HPDE6-E6E7 (cell line): Measurements from ENCODE around the gene UNC5C.

Source experiments
- DNase-seq: peaks from one replicate; pipeline ENCODE4 v3.0.0; 2011; ENCODE audit warnings: missing footprints; ENCODE audit errors: extremely low spot score

UNC5C gene

DNA sequence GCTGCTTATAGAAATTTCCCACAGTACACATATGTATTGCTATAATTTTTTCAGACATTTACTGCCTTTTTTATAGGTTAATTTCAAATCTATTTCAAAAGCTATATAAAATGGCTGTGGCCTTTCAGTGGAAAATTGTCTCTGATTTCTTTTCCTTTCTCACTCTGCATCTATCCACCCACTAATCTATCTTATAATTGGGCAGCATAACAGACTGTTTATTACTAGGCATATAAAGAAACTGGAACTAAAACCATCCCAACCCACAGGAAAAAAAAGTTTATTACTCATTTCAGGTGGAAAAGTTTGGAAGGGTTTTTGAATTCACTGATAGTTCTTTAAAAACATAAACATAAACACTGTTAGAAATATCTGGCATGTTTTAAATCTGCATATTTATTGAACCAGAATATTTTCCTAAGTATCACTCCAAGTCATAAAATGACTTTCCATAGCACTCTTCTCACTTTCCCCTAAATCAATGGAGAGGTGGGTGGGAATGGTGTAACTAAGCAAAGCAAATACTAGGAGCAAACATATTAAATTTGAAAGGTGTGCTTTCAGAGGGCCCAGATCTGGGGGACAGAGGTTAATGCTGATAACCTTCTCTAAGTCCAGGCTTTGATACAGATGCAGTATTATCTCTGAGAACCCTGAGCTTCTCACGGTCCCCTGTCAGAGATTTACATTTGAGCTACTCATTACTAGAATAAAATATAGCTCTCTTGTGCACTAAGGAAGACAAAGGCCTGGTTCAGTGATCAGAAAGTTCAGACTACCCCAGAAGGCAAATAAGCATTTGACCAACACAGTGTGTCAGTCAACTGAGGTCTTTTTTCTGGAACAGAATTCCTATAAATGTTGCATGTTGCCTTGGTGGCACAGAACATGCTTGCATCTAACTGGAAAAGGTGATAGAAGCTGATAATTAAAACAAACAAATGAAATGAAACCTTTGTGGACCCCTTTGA is 328.3 kb downstream of the UNC5C start:
- no peak for DNase-seq

DNA sequence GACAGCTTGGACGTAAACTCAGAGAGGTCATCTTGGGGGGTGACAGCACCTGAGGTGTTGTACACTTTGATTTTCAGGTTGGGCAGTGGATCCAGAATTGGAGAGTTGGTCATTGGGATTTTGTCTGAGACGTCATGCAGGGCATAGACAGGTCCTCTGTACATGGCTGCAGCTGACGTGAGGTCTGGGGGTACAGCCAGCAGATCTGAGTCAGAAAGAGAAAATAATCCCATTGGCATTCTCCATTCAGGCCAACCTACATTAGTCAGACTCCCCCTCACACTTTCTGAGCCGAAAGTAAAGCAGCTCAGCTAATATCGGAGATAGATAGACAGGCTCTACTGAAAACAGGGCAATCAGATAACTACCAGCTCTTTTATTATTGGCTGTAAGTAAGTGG is 329.7 kb downstream of the UNC5C start:
- no peak for DNase-seq

DNA sequence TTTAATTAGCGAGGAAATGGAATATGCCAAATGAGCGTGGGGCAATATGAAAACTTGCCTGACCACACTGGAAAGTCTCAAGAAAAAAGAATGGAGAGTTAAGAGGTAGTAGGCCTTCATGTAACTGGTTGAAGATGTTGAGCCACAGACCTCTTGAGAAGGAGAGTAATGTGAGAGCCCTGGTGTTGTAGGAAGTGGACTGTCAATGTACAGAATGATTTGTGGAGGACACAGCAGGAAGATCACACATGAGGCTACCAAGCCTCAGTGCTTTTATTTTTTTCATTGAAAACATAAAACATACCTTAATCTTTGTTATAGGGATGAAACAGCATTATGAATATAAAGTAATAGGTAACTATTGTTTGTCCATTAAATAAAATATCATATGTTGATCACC is 331.6 kb downstream of the UNC5C start:
- DNase-seq = no peak

DNA sequence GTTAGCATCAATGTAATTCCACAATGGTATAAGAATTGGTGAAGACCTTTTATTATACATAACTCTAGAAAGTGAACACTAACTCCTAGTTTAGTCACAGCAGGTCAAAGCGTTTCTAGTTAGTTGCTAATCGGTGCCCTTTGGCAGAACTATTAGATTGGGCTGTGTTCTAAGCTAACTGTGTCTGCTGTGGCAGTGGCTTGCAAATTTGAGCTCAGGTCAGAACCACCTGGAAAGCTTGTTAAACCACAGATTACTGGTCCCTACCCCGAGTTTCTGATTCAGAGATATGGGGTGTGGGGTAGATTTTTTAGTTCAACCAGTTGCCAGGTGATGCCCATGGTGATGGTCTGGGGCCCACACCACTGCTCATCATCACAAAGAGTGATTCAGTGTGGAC is 332.1 kb downstream of the UNC5C start:
- DNase-seq = no peak

DNA sequence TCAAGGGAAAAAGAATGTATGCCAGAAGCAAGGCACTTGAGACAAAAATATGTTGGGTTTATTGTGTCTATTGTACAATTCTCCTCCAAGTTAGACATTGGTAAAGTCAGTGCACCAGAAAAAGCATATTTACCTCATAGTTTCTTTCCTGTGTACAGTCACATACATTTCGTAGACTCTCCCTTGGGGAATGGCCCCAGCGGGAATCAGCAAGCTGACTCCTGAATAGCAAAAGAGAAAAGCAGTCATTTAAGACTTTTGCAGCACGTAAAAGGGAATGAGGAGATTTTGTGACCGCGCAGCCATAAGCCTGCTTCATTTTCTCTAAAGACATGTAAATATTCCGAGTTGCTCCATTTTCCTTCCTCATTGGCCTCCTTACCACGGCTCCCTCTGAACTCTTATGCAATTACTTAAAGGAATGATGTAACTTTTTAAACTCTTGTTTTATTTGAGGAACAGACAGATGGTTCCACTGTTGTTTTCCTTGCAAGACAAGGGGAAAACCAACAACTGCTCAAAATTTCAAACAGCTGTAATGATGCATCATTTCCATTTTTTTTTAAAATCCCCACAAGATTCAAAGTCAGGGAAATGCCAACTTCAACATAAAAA is 332.7 kb downstream of the UNC5C start:
- no peak for DNase-seq

DNA sequence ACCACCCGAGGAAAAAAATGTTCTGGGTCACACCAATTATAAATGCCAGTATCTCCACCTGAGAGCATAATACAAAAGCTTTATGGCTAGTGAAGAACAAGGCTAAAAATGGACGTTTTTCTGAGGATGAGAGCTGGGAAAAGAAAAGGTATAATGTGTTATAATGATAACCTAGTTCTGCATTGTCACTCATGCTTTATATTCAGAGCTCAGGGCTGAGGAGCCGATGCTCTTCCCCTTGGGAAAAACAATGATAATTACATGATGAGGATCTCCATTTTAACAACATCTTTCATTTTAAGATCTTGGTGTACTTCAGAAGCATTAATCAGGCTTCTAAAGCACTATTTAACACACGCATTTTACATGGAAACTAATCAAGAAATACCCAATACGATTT is 333.7 kb downstream of the UNC5C start:
- no peak for DNase-seq

DNA sequence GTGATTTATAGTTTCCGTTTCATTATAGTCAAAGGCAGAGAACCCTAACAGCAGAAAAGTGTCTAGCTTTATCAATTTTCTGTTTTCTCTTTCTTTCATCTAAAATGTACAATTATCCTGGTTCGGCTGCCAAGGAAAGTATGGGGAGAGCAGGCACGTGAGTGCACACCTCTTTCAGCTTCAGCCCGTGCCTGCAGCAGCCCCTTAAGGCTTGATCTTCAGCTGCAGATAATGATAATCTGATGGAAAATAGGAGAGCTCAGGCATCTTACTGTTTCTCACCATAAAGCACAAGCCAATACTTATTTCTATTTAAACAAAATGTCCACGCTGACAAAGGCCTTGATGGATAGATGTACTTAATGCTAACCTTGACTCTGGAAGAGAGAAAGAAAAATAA is 334.4 kb downstream of the UNC5C start:
- no peak for DNase-seq

DNA sequence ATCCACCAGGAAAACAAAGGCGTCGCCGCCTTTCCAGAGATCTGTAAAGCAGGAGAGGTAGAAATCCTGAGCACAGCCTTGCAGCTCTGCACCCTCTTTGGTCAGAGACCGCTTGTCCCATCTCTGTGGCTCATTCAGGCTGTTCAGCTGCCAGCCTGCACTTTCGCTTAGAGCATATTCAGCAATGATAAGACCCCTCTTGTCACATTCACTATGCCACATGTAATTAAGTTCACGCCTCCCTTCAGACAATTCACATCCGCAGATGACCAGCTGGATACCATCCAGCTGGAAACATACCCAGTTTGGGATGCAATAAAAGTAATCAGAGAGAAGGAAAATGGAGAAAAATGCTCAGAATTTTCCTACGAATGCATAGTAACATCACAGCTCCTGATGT is 335.4 kb downstream of the UNC5C start:
- DNase-seq = no peak

DNA sequence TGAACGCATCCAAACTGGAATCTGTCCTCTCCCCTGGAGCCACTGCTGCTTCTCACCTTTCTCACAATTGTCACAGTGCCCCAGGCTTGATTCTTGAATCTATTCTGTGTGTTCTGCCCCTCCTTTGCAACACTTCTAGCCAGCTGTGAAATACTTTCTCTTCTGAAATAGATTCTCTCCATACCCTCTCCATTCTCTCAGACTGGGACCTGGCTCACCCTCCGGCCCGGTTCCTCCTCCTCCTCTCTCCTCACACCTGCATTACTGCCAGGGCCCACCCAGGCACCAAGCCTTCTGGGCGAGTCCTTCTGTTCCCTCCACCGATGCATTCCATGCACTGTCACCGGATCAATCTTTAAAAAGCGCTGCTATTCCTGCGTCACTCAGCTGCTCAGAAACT is 336.1 kb downstream of the UNC5C start:
- no peak for DNase-seq

DNA sequence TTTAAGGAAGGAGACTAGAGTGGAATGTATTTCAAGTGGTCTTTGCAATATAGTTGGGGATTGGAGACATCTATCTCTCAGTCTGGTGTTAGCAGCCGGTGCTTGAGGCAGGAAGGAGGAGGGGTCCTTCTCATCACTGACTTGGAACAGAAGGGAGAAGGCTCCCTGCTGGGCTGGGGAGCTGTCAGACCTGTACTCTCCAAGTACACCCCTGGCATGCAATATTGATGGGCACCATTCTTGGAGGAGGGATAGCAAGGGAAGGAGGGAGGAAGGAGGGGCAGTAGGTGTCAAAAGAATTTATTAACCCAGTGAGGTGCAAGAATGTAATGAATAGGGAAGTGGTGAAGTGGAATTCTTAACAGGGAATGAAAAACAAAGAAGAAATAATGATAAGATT is 338.8 kb downstream of the UNC5C start:
- DNase-seq = no peak

DNA sequence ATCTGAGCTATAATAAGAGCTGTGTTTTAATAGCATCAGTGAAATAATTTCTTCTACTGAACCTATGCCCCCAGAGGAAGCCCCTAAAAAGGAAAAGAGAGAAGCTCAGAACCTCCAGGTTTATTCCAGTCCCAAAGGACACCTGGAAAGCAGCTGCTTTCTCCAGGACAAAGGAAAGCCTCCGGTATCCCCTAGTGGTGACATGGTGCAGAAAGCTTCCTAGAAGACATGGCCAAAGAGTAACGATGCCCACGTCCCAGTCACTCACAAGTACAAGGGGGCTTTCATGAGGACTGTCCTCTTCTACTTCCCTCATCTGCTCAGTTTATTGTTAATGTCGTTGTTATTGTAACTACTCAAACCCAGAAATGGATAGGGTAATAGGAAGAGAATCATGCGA is 343.9 kb downstream of the UNC5C start:
- DNase-seq = no peak

DNA sequence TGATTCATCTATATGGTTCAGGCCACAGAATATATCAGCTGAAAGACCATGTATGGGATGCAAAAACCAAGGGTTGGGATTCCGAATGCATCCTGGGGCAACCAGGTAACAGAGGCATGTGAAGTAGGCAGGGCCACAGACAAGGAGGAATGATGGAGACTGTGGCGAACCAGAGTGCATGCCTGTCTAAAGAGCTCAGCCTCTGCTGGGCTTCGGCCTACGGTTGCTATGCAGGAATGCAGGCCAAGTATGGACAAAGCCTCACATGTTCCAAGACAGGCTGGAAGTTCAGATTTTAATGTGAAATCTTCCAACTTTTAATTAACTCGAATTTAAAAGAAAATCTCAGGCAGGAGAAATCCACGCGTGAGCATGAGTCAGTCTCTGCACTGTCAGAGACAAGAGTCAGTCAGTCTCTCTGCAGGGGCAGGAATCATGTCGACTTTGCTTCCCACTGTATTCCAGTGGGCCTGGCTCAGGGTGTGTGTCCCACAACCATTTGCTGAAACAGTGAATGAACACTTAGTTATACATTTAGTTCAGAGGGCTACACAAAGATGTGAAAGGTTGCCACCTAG is 344.4 kb downstream of the UNC5C start:
- no peak for DNase-seq

DNA sequence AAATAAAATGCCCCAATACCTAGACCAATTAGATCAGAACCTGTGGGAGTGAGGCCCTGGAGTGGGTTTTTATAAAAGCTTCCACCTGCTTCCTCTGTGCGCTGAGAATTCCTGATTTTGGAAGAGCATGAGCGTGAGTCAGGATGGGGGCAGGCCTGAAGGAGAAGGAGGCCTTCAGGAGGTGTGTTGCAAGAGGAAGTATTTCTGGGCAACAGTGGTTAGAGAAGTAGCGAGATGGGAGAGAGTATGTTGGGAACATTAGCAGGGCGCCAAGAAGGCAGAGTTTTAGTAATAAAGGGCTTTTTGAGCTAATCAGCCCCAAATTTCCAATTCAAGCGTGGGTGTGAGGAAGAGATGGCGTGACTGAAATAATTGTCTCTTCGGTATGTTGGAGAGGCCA is 349.8 kb downstream of the UNC5C start:
- DNase-seq = no peak

DNA sequence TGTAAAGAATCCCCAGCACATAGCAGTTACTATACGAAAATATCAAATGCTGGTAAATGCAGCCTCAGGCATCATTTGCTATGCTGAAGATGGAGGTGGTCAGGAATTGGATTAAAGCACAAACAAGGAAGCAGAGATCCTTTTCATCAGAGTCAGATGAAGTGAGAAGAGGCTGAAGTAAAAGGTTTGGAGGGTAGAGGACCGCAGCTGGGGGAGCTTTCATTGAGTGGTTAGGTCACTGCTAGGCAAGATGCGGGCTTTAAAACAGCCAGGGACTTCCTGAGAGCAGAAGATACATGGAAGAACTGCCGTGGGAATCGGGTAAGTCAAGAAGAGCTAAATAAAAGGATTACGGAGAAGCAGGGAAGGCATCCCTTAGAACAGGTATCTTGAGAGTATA is 351.4 kb downstream of the UNC5C start:
- DNase-seq = no peak

DNA sequence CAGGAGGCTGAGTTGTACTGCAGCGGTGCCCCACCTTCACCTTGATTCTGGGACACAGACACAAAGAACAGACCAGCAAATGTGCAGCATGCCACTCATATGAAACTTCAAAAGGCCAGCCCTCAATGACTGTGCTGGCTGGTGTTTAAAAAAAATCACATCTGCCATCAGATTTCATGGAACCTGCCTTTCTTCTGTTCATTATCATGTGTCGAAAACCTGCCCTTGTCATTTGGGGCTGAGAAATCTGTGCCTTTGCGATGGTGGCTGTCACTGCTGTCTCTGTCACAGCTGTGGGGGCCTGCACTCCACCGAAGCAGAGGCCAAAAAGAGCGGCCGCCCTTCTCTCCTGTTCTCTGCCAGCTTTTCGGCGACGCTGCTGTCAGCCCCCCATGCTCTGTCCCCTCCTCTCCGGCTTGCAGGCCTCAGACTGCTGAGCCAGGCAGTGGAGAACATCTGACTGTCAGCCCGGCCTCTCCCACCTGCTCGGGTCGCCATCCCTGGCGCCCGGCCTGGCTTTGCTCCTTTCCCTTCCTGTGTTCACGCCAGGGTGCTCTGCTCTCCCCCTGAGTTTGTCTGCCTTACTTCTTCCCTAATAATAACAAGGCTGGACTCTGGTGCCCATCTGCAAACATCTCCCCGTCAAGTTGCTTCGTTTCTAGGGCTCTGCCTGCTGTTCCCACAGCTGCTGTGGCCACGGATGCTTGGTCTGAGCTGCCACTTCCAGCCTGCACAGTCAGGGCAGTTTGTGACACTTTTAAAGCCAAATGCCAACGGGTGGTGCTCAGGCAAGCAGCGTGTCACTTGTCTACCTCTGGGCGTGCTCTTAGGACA is 355.2 kb downstream of the UNC5C start:
- DNase-seq = no peak

DNA sequence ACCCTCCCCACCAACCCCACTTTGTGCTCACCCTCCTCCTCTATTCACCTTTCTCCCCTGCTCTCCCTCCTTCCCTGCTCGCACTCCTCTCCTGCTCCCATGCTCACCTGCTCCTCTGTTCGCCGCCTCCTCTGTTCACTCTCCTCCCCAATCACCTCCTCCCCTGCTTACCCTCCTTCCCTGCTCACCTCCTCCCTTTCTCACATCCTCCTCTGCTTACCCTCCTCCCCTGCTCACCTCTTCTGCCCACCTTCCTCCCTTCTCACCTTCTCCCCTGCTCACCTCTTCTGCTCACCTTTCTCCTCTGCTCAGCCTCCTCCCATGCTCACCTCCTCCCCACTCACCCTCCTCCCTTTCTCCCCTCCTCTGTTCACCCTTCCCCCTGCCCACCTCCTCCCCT is 357.2 kb downstream of the UNC5C start:
- DNase-seq = no peak

DNA sequence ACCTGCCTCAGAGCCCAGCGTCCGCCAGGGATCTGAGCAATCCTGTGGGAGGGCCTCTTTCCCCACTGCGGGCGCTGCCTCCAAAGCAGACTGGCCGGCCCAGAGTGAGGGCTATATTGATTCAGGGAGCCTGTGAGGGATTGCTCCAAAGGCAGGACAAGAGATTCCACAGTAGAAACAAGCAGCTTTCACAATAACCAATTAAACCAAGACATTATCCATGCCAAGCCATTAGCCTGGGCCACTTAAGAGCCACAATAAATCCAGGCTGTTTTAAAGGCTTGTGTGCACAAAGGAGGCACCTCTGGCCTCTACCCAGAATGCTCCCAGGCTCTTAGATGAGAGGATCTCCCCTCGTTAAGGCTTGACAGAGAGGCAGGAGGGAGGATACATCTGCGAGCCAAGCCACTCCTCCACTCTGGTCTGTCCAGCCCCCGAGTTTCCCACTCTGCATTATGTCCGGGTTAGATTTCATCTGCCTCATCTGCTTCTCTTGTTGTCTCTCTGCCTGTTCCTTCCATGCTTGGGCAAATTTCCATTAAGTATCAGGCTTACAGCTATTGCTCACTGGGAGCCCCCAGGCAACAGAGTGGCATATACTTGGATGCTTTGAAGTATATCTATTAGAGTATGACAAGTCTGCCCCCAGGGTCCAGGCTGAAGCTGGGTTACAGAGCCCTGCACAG is 357.9 kb downstream of the UNC5C start:
- DNase-seq = no peak

DNA sequence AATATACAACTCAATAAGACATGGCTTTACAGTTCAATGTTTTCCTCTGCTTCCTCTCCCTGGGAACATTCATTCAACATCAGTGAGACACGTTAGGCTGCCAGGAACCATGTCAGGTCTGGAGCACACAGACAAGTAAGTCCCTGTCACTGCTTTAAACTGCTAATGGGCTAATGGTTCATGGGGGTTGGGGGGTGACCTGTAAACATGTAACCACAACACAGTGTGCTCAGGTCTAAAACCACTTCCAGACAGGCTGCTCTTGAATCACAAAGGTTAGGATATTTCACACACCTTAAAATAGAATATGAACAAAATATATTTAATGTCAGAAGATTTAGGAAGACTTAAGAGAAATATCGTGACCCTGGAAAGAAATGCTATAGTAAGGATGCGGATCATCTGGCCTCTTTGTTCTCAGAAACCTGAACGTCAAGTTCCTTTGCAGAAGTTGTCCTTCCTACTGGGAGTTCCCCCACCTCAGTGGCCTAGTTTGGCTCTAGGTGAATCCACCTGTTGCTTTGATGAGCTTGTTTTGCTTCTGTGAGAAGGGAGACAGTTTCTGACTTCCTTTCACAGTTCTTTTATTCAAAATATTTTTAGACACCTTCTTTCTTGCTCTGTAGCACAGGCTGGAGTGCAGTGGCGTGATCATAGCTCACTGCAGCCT is 359.9 kb downstream of the UNC5C start:
- DNase-seq = no peak

DNA sequence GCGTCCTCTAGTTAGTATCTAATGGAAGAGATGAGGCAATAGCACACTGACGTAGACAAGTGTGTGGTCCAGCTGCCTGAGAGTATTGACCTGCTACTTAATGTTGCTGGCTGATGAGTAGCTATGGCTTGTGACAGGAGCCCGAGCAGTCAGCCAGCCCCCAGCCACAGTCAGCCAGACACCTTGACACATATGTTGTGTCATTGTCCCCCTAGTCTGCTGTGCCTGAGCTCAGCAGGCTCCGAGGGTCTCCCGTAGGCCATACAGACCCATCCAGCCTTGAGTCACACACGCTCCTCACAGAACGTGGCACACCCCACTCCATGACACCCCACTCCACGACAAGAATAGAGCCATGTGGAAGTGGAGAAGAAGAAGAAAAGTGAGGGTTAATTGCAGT is 362.1 kb downstream of the UNC5C start:
- no peak for DNase-seq

DNA sequence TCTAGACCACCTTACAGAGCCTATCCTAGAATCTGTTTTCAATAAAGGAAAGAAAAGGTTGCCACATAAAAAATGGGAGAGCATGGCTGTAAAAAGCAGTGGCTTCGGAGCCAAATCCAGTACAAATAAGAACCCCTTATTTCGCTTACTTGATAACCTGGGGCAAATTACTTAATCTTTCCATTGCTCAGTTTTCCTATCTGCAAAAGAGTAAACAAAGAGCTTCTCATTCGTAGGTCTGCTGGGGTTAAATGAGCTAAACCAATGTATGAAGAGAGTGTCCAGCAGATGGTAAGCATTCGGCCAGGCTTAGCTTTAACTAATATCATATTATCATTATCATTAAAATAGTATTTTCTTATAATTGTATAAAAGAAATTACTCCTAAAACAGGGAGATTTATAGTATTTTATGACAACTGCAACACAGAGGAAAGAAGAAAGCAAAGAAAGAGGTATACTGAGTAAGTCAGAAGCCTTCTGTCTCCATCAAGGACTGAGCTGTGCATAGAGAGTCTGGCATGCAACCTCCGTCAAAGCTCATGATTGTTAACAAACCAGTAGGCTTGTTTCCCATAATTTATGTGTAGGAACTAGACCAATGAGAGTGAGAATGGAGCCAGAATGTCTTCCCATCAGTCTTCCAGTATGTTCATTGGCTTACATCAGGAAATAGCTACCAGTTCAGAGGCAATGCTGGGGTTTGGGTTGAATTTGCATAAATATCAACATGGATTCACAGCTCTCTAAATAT is 364.9 kb downstream of the UNC5C start:
- no peak for DNase-seq
